RWPE2 (cell line): ENCODE measurements around the gene RAB27B.

Source experiments
- ATAC-seq: fragments of 200-7000 bp; cut with Tn5 transposase; 3 replicates; pipeline ENCODE4 v1.9.1; 2021; ENCODE audit warnings: low read depth
- DNase-seq: peaks from one replicate; pipeline ENCODE4 v3.0.0-alpha.2; 2020; ENCODE audit warnings: low spot score
- H3K27ac ChIP-seq: fragments of 450-650 bp; 2 replicates; pipeline ENCODE4 v1.5.1; 2017; ENCODE audit warnings: mild to moderate bottlenecking; ENCODE audit not compliant: poor library complexity, severe bottlenecking
- H3K27me3 ChIP-seq: fragments of 250-450 bp; sonication (Bioruptor Pico); 2 replicates; pipeline ENCODE4 v1.5.1; 2021; ENCODE audit warnings: mild to moderate bottlenecking, moderate library complexity; ENCODE audit not compliant: insufficient read depth, poor library complexity, severe bottlenecking
- H3K36me3 ChIP-seq: fragments of 250-450 bp; sonication (Bioruptor Pico); 2 replicates; pipeline ENCODE4 v1.5.1; 2020; ENCODE audit warnings: low read depth, mild to moderate bottlenecking, moderate library complexity
- H3K4me1 ChIP-seq: fragments of 250-450 bp; sonication (Bioruptor Pico); 2 replicates; pipeline ENCODE4 v1.5.1; 2021; ENCODE audit warnings: mild to moderate bottlenecking, moderate library complexity; ENCODE audit not compliant: insufficient read depth, poor library complexity, severe bottlenecking
- H3K4me3 ChIP-seq: fragments of 250-450 bp; sonication (Bioruptor Pico); 2 replicates; pipeline ENCODE4 v1.5.1; 2021; ENCODE audit warnings: mild to moderate bottlenecking, moderate library complexity; ENCODE audit not compliant: severe bottlenecking
- H3K9me3 ChIP-seq: fragments of 250-450 bp; sonication (Bioruptor Pico); 2 replicates; pipeline ENCODE4 v1.5.1; 2021; ENCODE audit warnings: mild to moderate bottlenecking, moderate library complexity; ENCODE audit not compliant: severe bottlenecking
- CTCF ChIP-seq: fragments of 450-650 bp; IDR thresholded peaks from one replicate; pipeline ENCODE4 v1.5.1; 2017; ENCODE audit warnings: mild to moderate bottlenecking, moderate library complexity; ENCODE audit not compliant: poor library complexity, severe bottlenecking

RAB27B gene

GRCh38 chr18:54928236-54928635, 100.0 kb downstream of the RAB27B start:
- no peak for TF ChIP-seq CTCF
- Histone ChIP-seq H3K27me3 (no peaks in the 10 kb centered on the region), H3K4me3 (no peak overlapping the region), H3K27ac (no peak overlapping the region), H3K36me3 (no peaks in the 10 kb centered on the region), H3K9me3 (no peaks in the 10 kb centered on the region), H3K4me1 (peaks cover 12% of the 10 kb centered on the region)
- ATAC-seq (no peak), DNase-seq (no peak)

- H3K27me3 ChIP-seq, result no peaks in the 10 kb centered on the region
- H3K36me3 ChIP-seq, result no peaks in the 10 kb centered on the region
- H3K4me1 ChIP-seq, result peaks cover 7% of the 10 kb centered on the region
- no peak overlapping the region for H3K27ac ChIP-seq
- DNase-seq (no peak), ATAC-seq (no peak)
- H3K9me3 ChIP-seq, result no peaks in the 10 kb centered on the region
- no peak for TF ChIP-seq CTCF
- H3K4me3 ChIP-seq, result no peak overlapping the region
These were observed 102.9 kb downstream of the RAB27B start for GRCh38 chr18:54931152-54931551.

GRCh38 chr18:54932472-54932871, 104.2 kb downstream of the RAB27B start:
- H3K4me1 ChIP-seq, result no peaks in the 10 kb centered on the region
- H3K27me3 ChIP-seq, result no peaks in the 10 kb centered on the region
- DNase-seq (no peak), ATAC-seq (no peak)
- H3K36me3 ChIP-seq, result no peaks in the 10 kb centered on the region
- no peak overlapping the region for H3K4me3 ChIP-seq
- no peak overlapping the region for H3K27ac ChIP-seq
- no peaks in the 10 kb centered on the region for H3K9me3 ChIP-seq
- no peak for TF ChIP-seq CTCF

GRCh38 chr18:54938506-54938905, 110.2 kb downstream of the RAB27B start:
- Histone ChIP-seq H3K27me3 (no peaks in the 10 kb centered on the region), H3K4me3 (no peak overlapping the region), H3K36me3 (no peaks in the 10 kb centered on the region), H3K4me1 (no peaks in the 10 kb centered on the region), H3K27ac (no peak overlapping the region), H3K9me3 (no peaks in the 10 kb centered on the region)
- ATAC-seq, result no peak
- no peak for TF ChIP-seq CTCF
- DNase-seq, result no peak

GRCh38 chr18:54939361-54939917, 111.2 kb downstream of the RAB27B start:
- TF ChIP-seq CTCF, result no peak
- no peaks in the 10 kb centered on the region for H3K27me3 ChIP-seq
- no peak overlapping the region for H3K27ac ChIP-seq
- no peaks in the 10 kb centered on the region for H3K9me3 ChIP-seq
- H3K36me3 ChIP-seq, result no peaks in the 10 kb centered on the region
- DNase-seq (no peak), ATAC-seq (no peak)
- H3K4me3 ChIP-seq, result no peak overlapping the region
- H3K4me1 ChIP-seq, result no peaks in the 10 kb centered on the region
